ENCODE data around the gene MGP. TPM values are rescaled to one million over a fixed set of nuclear protein-coding genes. Genes with fewer than 3 reads are reported as not detected.

The MGP gene
- total RNA-seq, 4 donors from 2014 or later = 76.0 to 127 (median 115) TPM

DNA sequence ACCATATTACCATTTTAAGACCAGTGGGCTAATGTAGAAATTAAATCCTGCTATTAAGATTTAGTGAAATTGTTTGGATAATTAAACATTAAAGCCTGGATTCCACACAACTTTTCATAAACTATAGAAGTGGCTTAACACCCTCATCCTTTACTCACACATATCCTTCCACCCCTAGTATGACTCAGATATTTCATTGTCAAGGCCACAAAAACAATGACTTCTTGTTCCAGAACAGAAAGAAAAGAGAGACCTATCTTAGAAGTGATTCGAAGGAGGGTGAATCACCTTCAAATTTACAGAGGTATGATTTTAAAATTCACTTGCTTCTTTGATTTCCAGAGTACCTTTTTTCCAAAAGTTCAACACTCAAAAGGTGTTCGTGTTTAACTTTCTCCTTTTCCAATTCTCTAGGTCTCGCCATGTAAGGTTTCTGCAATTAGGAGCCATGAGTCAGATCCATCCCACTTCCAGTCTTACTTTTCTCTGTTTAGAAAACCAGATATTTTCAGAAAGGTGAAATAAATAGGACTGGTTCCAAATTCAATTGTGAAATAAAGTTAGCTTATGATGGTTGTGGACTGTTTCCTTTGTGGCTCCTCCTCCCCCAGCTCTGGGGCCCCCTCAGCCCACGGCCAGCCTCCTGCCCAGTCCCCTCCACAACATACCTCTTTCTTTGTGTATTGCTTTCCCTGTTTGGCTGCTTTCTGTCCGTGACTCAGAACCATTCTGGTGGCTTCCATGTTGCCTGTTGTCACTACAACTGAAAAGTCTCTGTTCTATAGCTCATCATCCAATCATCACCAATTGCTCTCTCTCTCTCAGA, 24.6 kb upstream of the MGP start:
- TF ChIP-seq POLR2A (IDR thresholded peaks at IDR 0.05) = no peak
- no peak for TF ChIP-seq CTCF (IDR thresholded peaks at IDR 0.05)
- Histone ChIP-seq H3K36me3 (no peaks in the 10 kb centered on the region), H3K4me1 (no peaks in the 10 kb centered on the region), H3K4me3 (no peak overlapping the region), H3K27me3 (no peaks in the 10 kb centered on the region), H3K9me3 (no peaks in the 10 kb centered on the region), H3K27ac (no peak overlapping the region)
- no peak for DNase-seq

DNA sequence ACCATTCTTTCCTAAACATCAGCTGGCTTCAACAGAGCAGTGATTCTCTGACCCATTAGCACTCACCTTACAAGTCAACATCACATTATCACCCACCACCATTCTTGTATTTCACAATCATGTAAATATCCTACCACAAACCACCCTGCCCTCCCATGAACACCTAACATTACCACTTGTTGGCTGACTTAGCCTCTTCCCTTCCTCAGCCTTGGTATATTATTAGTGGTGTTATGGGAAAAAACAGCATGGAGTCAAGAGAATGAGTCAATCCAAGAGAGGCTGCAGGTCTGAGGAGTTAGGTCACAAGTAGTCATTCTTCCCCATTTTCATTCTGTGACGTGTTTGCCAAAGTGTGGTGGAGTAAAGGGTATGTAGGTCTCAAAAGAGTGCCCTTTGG, 22.3 kb upstream of the MGP start:
- TF ChIP-seq POLR2A (IDR thresholded peaks at IDR 0.05) (no peak), CTCF (IDR thresholded peaks at IDR 0.05) (no peak)
- Histone ChIP-seq H3K4me1 (no peaks in the 10 kb centered on the region), H3K27me3 (no peaks in the 10 kb centered on the region), H3K27ac (no peak overlapping the region), H3K4me3 (no peak overlapping the region), H3K9me3 (no peaks in the 10 kb centered on the region), H3K36me3 (no peaks in the 10 kb centered on the region)
- no peak for DNase-seq

- no peak overlapping the region for H3K4me3 ChIP-seq
- no peaks in the 10 kb centered on the region for H3K9me3 ChIP-seq
- H3K27me3 ChIP-seq = no peaks in the 10 kb centered on the region
- H3K27ac ChIP-seq = no peak overlapping the region
- no peak for DNase-seq
- no peaks in the 10 kb centered on the region for H3K36me3 ChIP-seq
- no peaks in the 10 kb centered on the region for H3K4me1 ChIP-seq
- TF ChIP-seq POLR2A (IDR thresholded peaks at IDR 0.05) (no peak), CTCF (IDR thresholded peaks at IDR 0.05) (no peak)
Observed at GRCh38 chr12:14906114-14906513, 20.5 kb upstream of the MGP start.

- Histone ChIP-seq H3K9me3 (no peaks in the 10 kb centered on the region), H3K27ac (peak overlapping the region in 2 of 4 donors; percentile 1 to 35), H3K36me3 (no peaks in the 10 kb centered on the region), H3K27me3 (no peaks in the 10 kb centered on the region), H3K4me3 (no peak overlapping the region), H3K4me1 (no peaks in the 10 kb centered on the region)
- no peak for TF ChIP-seq CTCF (IDR thresholded peaks at IDR 0.05)
- TF ChIP-seq POLR2A (IDR thresholded peaks at IDR 0.05) = no peak
- DNase-seq = no peak
Observed at GRCh38 chr12:14905269-14906004, 19.8 kb upstream of the MGP start.

DNA sequence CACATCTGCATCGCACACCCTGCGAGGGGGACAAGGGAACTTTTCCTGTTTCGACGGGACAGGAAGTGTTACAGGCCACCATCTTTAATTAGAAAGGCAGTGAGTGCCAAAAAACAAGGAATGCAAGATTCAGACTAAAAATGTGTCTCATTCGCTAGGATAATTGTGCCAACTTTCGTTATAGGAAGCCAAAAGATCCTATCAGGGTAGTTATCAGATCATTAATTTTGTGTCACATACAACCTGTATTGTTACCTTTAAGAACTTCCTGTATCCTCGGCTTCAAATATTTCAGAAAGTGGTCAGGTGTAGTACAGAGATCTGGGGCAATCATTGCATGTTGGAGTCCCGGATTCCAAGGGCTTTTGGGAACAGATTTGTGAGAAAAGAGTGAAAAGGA, 19.2 kb upstream of the MGP start:
- H3K4me1 ChIP-seq = no peaks in the 10 kb centered on the region
- H3K36me3 ChIP-seq = no peaks in the 10 kb centered on the region
- H3K27ac ChIP-seq = peak overlapping the region in 3 of 4 donors; percentile 1 to 35 (median 18)
- H3K9me3 ChIP-seq = no peaks in the 10 kb centered on the region
- no peaks in the 10 kb centered on the region for H3K27me3 ChIP-seq
- no peak for TF ChIP-seq POLR2A (IDR thresholded peaks at IDR 0.05)
- TF ChIP-seq CTCF (IDR thresholded peaks at IDR 0.05) = no peak
- no peak for DNase-seq
- no peak overlapping the region for H3K4me3 ChIP-seq

All from Peyer's patch (tissue), 4 donors.